GM23338 (cell line): ENCODE data around the gene ARSI. TPM values are rescaled to one million over a fixed set of nuclear protein-coding genes. Genes with fewer than 3 reads are reported as not detected.

ENCODE experiments used
- ETS1 ChIP-seq: IDR thresholded peaks from 2 replicates; pipeline ENCODE4 v1.6.1; 2016; ENCODE audit warnings: antibody characterized with exemption
- EZH2 ChIP-seq: fragments of 200-600 bp; sonication (generic); IDR thresholded peaks from one replicate; pipeline ENCODE4 v1.8.0; 2017; ENCODE audit warnings: antibody characterized with exemption, mild to moderate bottlenecking, low read depth; ENCODE audit not compliant: unreplicated experiment
- NANOG ChIP-seq: IDR thresholded peaks from 2 replicates; pipeline ENCODE4 v1.6.1; 2016; ENCODE audit warnings: antibody characterized with exemption, borderline replicate concordance
- POLR2AphosphoS5 ChIP-seq: IDR thresholded peaks from 2 replicates; pipeline ENCODE4 v1.6.1; 2016; ENCODE audit warnings: antibody characterized with exemption, low read depth
- REST ChIP-seq: IDR thresholded peaks from one replicate; pipeline ENCODE4 v1.6.1; 2018; ENCODE audit warnings: antibody characterized with exemption; ENCODE audit not compliant: unreplicated experiment
- STAT1 ChIP-seq: IDR thresholded peaks from one replicate; pipeline ENCODE4 v1.6.1; 2016; ENCODE audit warnings: antibody characterized with exemption; ENCODE audit not compliant: unreplicated experiment
- ZNF331 ChIP-seq: fragments of 250-450 bp; sonication (Bioruptor Pico); IDR thresholded peaks from 2 replicates; pipeline ENCODE4 v1.5.0; 2020; ENCODE audit warnings: low read depth, mild to moderate bottlenecking, moderate library complexity
- ZNF462 ChIP-seq: fragments of 250-450 bp; sonication (Bioruptor Pico); IDR thresholded peaks from 2 replicates; pipeline ENCODE4 v1.5.0; 2020; ENCODE audit warnings: mild to moderate bottlenecking, moderate library complexity
- polyA plus RNA-seq: library from polyadenylated mRNA; unstranded; fragments of >200 nt; fragmentation: Nextera tagmentation; extraction: Ambion mirVana; gene quantifications from 2 replicates; pipeline ENCODE4 v1.2.1, GENCODE V29; 2016
- total RNA-seq: library from RNA; depleted of rRNA; stranded (reverse); fragments of >200 nt; shearing (Covaris generic); gene quantifications from 2 replicates; pipeline ENCODE4 v1.2.3, GENCODE V29; 2014

ARSI gene
- total and polyA plus RNA-seq, 2 experiments from 2014 or later: 0.99 to 6.9 TPM

- no peak for TF ChIP-seq ZNF462 (CRISPR knock-in tag)
- TF ChIP-seq EZH2: no peak
- no peak for TF ChIP-seq ZNF331 (CRISPR knock-in tag)
- TF ChIP-seq ETS1: no peak
- no peak for TF ChIP-seq NANOG
- TF ChIP-seq REST: no peak
- TF ChIP-seq STAT1: no peak
- no peak for TF ChIP-seq POLR2AphosphoS5
Measured at GRCh38 chr5:150335778-150336177, 33.1 kb upstream of the ARSI start (continued).
